Effector CD4-positive, alpha-beta T cell (primary cell): Measurements from ENCODE around the gene ADAMTS2.

Experiments
- DNase-seq: peaks from one replicate; pipeline ENCODE4 v3.0.0-alpha.2; 2020

The ADAMTS2 gene

DNA sequence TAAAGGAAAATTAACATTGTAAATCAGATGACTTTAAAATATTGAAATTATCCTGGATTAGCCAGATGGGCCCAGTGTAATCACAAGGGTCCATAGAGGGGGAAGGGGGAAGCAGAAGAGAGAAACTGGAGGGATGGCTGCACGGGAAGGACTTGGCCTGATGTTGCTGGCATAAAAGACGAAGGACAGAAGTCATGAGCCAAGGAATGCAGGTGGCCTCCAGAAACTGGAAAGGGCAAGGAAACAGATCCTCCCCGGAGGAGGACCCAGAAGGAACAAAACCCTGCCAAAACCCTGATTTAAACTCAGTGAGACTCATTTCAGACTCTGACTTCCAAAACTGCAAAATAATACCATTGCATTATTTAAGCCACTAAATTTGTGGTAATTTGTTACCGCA is 100.2 kb downstream of the ADAMTS2 start:
- no peak for DNase-seq

DNA sequence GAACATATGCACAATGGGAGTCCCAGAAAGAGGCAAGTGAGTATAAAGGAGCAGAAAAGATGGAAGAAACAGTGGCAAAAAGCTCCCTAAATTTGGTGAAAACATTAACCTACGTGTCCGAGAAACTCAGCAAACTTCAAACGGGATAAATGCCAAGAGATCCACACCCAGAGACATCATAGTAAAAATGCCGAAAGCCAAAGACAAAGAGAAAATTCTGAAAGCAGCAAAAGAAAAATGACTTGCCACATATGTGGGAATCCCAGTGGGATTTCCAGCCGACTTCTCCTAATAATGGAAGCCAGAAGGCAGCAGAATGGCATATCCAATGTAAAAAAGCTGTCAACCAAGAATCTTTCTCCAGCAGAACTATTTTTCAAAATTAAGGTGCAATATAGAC is 101.2 kb downstream of the ADAMTS2 start:
- DNase-seq, result no peak

DNA sequence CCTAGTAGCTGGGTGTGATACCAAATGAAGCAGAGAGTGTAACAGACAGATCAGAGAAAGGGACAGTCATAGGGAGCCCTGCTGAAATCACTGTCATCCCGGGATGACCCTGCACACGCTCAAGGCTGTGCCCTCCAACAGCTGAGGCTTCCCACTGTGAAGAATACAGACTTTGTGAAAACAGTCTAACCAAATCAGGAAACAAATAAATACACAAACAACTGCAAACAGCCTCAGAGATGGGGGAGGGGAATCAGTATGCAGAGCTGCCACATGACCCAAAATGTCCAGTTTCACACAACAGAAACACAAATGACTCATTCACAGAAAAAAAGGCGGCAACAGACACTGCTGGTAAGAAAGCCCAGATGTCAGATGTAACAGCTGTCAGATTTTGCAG is 101.9 kb downstream of the ADAMTS2 start:
- DNase-seq, result no peak

DNA sequence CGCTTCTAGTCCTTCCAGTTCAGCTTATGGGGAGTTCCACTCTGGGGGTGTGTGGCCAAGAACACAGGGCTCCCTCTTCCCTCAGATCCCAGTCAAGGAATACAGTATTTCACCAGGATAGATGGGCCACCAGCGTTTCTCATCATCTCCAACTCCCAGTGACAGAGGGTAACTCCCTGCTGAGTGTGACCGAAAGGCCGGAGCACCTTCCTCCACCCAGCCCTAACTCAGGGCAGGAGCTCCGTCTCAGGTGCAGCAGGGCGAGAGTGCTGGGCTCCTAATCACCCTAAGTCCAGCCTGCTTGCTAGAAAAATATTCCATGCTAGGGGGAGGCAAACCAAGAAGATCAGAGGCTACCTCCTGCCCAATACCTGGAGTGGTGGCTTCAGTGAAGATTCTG is 102.6 kb downstream of the ADAMTS2 start:
- no peak for DNase-seq

DNA sequence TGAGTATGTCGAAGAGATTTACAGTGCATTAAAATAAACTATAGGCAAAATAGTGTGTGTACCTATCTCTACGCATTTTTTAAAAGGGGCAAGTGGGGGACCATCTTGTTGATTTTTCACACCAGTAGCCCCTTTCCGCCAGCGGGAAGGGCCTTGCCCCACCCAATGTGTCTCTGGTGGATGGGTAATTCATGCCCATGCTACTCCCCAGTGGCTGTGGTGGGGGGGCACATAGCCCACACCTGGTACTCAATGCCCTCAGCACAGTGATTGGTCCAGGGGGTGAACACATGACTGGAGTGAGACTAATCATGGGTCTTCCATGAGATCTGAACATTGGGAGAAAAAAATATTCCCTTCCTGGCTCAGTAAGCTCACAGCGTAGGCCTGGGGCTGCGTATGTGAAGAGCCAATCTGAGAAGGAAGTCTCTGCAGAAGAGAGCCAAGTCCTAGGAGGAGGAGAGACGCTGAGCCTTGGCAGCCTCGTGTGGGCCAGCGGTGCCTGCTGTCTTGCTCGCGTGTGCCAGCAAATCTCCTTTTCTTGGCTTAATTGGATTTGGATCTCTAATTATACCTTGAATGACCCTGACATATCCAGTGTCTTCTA is 103.4 kb downstream of the ADAMTS2 start:
- DNase-seq, result no peak

DNA sequence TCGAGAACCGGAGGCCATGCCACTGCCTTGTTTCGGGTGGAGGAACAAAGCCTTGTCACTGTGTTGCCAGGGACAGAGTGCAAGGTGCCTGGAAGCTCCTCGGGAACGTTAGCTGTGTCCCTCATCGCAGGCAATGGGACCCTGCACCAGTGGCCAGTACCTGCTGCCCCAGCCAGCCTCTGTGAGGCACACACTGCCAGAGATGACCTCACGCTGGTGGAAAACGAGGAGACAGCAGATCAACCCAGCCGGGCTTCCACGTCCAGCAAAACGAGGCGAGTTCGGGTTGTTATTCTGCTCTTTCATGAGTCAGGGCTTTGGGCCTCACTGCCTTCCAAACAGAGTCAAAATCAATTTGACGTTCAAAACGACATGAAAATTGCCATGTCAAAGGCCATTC is 104.1 kb downstream of the ADAMTS2 start:
- DNase-seq, result no peak

DNA sequence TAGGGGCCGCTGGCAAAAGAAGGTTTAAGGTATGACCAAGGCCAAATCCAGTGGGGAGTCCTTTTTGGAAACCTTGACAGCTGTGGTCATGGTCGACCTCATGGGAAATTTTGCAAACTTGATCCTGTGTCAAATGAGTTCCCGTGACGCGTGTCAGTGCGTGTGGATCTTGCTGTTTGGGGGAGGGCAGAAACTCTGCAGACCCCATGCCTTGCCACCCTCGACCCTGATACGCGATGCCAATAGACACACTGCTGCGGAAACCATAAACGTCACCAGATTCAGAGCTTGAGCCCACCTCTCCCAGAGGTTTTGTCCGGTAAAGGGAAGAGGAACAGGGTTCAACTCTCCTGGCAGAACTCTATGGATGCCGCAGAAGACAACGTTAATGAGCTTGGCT is 104.7 kb downstream of the ADAMTS2 start:
- DNase-seq, result no peak

DNA sequence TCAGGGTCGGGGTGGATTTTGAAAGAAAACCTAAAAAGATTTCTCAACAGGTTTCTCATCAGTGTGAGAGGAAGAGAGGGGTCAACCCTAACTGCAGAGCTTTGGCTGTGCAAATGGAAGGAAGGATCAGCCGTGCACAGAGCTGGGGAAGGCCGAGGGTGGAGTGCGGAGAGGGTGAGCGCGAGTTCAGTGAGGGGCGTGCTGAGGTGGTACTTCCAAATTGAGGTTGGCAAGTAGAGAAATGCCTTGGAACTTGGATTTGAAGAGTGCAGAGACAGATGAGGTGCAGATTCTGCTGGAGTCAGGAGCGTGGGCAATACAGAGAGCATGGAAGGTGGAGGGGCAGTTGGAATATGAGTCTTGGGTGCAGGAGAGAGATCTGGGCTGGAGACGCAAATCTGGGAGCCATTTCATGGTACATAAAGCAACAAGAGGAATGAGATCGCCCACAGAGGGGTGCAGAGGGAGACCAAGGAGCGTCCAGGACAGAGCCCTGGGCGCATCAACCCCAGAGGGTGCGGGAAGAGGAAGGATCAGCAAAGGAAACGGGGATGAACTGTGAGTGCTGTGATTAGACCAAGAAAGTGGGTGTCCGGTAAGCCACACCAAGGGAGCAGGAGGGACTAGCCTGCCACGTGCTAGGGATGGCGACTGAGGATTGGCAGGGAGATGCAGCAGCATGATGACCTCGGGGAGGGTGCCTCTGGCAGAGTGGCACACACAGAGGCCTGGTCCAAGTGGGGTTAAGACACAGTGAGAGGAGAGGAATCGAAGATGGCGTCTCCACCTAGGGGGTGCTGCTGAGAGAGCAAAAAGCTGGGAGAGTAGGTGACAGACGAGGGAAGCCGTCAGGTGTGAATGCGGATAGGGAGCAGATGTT is 105.8 kb downstream of the ADAMTS2 start:
- DNase-seq, result no peak

DNA sequence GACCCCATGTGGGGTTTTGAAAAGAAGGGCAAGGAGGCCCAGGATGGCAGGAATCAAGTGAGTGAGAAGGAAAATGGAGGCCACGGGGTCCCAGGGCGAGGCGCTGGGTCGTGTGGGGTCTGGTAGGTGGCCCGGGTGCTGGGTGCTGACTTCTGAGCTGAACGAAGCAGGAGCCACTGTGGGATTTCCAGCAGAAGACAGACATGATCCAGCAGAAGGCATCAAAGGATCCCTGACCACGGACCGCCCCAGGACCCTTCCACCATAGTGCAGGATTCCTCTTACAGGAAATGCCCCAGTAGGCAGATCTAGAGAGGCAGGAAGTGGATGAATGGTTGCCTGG is 106.7 kb downstream of the ADAMTS2 start:
- no peak for DNase-seq

DNA sequence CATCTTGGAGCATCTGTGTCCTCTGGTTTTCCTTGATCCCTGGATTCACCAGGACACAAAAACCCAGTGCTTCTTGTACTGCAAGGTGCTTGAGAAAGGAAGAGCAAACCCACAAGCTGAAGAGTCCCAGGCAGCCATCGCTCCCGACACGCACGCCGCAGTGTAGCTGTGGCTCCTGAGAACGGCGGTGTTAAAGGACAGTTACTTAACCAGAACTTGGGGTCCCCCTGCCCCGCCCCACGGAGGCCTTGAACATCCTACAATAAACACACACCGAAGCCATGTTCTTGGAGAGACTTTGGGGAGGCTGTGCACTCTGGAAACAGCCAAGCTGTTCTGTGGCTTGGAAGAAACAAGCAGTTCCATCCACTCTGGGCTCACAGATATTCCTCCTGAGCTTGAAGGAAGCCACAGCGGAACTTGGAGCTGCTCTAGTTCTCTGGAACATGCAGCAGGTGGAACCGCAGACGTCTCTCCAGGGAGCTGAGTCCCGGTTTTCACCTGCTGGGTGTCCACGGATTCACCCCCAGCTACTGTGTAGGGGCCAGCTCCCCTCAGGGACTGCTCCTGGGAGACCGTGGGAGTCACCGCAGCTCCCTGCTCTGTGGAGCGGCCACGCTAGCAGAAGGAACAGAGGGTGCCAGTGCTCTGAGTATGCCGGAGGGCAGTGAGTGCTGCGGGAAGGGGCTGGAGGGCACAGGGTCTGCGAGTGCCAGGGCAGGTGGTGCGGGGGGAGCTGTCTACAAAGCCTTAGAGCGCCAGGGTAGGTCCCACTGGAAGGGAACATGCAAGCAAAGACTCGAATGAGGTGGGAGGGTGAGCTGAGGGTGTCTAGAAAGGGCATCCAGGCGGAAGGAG is 107.3 kb downstream of the ADAMTS2 start:
- DNase-seq, result no peak

DNA sequence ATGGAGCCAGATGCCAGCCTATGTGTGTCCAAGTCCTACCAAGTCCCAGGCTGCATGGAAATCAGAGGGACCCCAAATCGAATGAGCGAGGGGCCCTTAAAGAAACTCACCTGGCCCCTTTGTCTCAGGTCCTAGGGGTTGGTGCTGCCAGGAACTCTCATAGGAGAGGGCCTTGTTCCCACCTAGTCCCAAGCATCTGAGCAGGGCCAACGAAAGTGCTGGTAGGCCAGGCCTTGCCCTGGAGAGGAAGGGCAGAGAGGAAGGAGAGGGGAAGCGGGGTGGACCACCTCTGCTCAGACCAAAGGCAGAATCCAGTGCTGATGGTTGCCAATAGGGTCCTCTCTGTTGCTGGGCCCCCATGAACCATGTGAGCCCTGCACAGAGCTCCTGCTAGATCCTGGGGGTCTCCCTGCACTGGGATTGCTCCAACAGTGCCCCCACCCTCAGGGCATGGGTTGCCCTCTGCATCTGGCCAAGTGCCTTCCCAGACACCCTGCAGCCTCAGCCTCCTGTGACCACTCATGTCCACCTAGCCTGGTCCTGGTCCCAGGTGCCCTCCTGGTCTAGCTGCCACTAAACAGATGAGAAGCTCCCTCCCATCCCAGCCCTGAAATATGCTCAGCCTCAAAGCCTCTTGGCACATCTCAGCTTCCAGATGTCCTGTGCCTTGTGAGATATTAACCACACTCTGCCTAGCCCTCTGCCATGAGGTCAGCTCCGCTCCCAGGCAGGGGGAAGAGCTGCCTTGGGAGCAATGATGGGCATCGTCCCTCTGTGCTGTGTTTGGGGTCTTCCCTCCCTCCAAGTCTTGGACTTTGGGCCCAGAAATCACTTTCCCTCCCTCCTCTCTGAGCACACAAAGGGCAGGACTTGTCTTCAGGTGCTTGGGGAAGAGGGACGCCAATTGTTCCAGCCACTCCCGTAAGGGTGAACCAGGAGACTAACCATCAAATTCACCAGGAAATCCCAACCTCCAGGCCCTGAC is 109.6 kb downstream of the ADAMTS2 start:
- no peak for DNase-seq

DNA sequence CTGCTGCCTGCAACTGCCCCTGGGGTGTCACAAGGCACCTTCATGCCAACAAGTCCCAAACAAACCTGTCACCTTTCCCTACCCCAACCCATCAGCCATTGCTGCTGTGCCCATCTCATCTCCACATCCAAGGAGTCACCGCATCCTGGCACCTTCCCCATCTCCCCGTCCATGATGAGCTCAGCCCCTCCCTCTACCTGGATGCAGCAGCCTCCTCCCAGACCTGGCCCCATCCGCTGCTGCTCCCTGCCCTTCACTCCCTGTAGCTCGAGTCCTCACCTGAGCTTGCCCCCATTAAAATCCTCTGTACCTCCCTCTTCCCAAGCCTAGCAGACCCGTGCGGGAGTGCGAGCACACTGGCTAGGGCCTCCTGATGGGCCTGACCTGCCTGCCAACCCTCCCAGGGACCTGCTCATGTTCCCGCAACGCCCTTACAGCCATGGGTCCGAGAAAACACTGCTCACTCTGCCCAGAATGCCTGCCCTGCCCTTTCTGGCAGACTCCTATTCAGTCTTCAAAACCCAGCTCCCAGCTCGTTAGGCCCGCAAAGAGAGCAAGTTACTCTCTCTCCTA is 110.6 kb downstream of the ADAMTS2 start:
- DNase-seq, result no peak

DNA sequence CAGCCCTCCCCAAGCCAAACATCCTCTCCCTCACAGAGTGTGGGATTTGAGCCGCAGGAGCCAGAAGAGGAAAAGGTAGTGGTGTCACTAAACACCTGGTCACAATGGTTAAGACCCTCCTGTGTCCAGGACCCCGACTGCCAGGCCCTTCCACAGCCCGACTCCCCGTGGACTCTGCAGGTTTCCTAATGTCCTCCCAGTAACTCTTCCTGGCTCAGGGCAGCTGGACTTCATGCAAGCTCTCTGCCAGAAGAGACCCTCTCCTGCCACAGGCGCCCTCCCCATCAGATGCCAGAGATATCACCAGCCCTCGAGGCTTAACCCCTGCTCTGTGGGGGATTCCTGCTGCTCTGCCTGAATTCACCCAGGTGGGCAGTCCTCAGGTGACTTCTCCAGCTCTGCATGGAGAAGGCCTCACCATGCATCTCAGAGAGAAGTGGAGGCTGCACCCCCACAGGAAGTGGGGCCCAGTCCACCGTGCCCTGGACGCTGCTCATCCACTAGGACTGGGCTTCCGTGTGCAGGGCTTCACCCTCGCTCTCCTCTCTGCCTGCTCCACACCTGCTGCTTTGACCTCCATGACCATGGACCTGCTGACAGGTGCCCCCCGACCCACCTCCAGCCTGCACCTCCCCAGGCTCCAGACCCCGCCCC is 111.2 kb downstream of the ADAMTS2 start:
- no peak for DNase-seq

DNA sequence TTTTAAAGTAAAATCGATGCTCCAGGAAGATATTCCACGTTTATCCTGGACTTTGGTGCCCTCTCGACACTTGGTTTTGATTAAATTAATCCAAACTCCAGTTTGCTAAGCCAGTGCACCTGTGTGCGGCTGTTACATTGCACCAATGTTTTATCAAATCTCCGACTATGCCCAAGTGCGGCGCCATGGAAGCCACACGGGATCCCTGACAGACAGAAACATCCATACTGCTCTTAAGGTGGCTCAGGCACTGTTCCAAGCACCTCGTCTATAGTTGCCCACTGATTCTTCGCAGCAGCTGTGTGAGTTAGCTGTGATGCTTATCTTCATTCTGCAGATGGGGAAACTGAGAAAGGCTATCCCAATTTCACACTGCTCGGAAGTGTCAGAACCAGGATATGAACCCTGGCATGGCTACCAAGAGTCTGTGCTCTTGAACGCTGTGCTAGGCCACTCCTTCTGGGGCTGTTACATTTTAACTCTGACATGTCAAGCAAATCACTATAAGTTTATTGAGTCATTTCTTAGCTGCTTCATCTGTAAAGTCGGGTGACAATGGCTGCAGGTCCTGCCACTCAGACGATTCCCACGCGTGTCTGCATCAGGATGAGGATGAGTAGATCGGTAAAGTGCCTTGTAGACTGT is 113.0 kb downstream of the ADAMTS2 start:
- no peak for DNase-seq

DNA sequence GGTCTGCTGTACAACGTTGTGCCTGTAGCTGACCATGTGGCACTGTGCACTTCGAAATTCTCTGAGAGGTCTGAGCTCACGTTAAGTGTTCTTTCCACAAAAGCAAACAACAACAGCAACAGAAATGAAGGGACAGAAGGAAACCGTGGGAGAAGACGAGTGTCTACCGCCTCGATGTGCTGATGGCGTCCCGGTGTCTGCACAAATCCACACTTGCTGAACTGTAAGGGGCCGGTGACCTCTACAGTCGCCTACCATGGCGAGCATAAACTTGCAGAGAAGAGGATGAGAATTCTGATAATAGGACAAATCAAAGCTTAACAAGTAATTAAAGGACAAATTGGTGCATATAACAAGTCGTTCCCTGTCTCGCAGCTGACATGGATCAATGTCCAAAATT is 114.0 kb downstream of the ADAMTS2 start:
- no peak for DNase-seq

DNA sequence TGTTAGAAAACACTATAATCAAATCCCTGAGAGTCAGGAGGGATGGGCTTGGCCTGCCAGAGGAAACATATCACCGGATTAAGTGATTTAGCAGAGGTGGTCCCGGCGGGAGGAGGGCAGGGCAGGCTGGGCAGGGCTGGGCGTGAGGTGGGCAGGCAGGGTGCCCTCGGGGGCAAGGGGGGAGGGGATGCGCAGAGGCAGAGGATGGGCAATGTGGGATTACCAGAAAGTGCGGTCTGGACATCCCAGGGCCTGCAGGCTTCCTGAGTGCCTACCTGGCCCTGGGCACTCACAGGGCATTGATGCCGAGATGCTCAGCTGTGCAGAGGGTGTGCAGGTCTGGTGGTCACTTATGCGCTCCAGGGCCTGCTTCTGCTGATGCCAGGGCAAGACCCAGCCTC is 115.2 kb downstream of the ADAMTS2 start:
- DNase-seq, result no peak

DNA sequence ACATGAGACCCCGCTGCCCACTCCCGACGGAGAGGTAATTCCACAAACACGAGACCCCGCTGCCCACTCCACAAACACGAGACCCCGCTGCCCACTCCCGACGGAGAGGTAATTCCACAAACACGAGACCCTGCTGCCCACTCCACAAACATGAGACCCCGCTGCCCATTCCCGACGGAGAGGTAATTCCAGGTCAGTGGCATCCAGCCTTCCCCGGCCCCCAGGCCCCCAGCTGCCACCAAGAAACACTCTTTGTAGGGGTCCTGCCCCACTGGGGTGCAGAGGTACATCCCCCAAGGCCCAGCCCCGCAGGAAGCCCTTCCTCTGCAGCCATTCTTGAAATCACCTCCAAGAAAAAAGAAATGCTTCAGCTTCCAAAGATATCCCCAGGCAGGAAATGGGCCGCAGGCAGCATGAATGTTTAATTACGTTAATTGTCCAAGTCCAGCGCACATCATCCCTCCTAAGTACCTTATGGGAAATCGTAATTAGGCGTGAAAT is 115.9 kb downstream of the ADAMTS2 start:
- DNase-seq, result no peak

DNA sequence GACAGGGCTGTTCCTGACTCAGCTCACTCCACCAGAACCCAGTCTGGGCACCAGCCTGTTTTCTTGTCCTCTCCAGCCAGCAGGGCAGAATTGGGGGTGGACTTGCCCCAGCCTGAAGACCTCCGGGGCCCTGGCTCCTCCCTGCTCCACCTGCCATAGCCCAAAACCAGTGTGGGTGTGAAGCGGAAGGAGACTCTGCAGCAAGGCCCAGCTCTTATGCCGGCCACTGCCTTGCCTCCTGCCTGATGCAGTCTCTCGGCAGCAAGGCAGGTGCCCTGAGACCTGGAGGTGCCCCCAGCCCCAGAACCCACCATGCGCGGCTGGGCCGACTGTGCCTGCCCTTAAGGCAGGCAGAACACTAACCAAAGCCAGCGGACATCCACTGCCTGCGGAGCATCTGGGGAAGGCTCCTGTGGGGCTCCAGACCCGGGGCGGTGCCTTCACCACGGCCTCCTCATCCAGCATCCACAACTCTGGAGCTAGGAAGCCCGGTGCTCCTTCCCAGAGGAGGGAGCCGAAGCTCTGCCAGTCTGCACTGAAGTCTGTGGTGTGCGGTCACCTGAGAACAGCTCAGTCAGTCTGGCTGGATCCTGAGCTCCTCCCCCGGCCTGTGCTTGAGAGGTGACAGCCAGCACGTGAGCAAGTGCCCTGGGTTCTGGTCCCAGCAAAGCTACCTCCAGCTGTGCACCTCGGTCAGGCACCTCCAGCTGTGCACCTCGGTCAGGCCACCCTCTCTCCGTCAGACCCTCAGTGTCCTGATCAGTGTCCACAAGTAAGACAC is 116.7 kb downstream of the ADAMTS2 start:
- DNase-seq, result no peak

DNA sequence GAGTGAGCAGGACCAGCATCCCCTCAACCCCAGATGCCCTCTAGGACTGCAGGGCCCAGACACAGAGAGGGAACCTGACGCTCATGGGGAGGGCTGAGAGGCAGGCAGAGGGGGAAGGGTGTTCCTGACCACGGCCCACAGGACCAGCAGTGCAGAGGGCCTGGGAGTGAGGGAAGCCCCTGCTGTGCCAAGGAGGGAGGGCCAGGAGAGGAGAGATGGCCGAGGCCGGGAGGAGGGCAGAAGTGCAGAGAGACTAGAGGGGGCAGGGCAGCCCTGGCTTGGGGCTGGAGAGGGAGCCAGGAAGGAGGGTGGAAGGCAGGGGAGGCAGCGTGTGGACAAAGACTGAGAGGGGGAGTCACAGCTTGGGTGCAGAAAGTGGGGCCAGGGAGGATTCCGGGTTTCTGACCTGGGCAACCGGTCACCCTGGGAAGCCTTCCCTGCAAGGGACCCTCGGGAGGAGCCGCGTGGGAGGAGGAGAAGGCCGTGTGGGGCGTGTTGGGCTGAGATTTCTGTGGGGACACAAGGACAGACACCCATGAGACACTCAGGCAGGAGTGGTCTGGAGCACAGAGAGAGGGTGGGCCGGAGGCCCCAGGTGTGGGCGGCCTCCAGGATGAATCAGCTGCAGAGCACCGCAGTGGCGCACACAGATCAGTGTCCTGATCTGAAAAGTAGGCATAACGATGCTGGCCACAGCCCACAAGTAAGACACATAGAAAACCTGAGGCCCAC is 117.5 kb downstream of the ADAMTS2 start:
- no peak for DNase-seq
